Right lobe of liver (tissue), 6 donors: ENCODE measurements around the gene TMEM131L. TPM values are rescaled to one million over a fixed set of nuclear protein-coding genes. Genes with fewer than 3 reads are reported as not detected.

Source experiments
- ATAC-seq, 4 donors: fragments of 200-7000 bp; cut with Tn5 transposase; one replicate each; pipeline ENCODE4 v1.9.1; 2020; ENCODE audit warnings: mild to moderate bottlenecking in 4 of 4, moderate library complexity in 4 of 4
- DNase-seq, 3 donors: peaks; one replicate each; pipeline ENCODE4 v3.0.0-alpha.2; 2020
- H3K27ac ChIP-seq, 3 donors: fragments of 200-600 bp; one replicate each; pipeline ENCODE4 v1.8.0; 2022
- H3K27me3 ChIP-seq, 2 donors: fragments of 200-600 bp; one replicate each; pipeline ENCODE4 v1.8.0; 2022
- H3K36me3 ChIP-seq, 4 donors: fragments of 200-600 bp; sonication (generic) in 1 of 4; one replicate each; pipeline versions ENCODE4 v1.5.1 to v1.8.0; 2017 to 2022; ENCODE audit warnings: control low read depth in 1 of 4
- H3K4me1 ChIP-seq, 4 donors: fragments of 200-600 bp; sonication (generic) in 1 of 4; one replicate each; pipeline versions ENCODE4 v1.5.1 to v1.8.0; 2017 to 2022; ENCODE audit warnings: control low read depth in 1 of 4
- H3K4me3 ChIP-seq, 3 donors: fragments of 200-600 bp; one replicate each; pipeline ENCODE4 v1.8.0; 2022
- H3K9me3 ChIP-seq, 4 donors: fragments of 200-600 bp; sonication (generic) in 1 of 4; one replicate each; pipeline versions ENCODE4 v1.5.1 to v1.8.0; 2017 to 2022; ENCODE audit warnings: control low read depth in 1 of 4
- POLR2A ChIP-seq: fragments of 450-650 bp; IDR thresholded peaks from one replicate; pipeline ENCODE4 v1.6.1; 2017; ENCODE audit warnings: antibody characterized with exemption, mild to moderate bottlenecking
- WGBS: methylation state at CpG from one replicate; pipeline ENCODE4 v1.1.6; 2018; ENCODE audit warnings: low coverage, low lambda C conversion rate; ENCODE audit not compliant: insufficient coverage; ENCODE audit errors: missing lambda C conversion rate; 5-methylcytosine and 5-hydroxymethylcytosine counted together
- intact Hi-C, 2 donors: fragments of 100-400 bp; cut with DNase I; formaldehyde crosslinking; loops; one replicate each; pipeline versions ENCODE4 v1.11.2 to v1.14.1; 2022
- total RNA-seq, 6 experiments: library from RNA; depleted of rRNA in 2 of 6; stranded (reverse); fragments of >200 nt in 2 of 6; fragmentation: NEBNext Ultra II Directional in 3 of 6; extraction: Animal tissue kit (Norgen Biotek cat#: 25700) in 3 of 6; gene quantifications; one replicate each; pipeline versions ENCODE4 v1.1.0 to v1.2.4, GENCODE V29; 2016 to 2023
- TF ChIP-seq, protein P1 (sequence below), 4 donors: fragments of 200-600 bp in 3 of 4; fragments of 450-650 bp in 1 of 4; IDR thresholded peaks; one replicate each; pipeline versions ENCODE4 v1.5.1 to v1.8.0; 2016 to 2022; ENCODE audit warnings: antibody characterized with exemption in 4 of 4, mild to moderate bottlenecking in 2 of 4
- donor health status: DM: no; HTN: yes; CAD: no.
- donor health status: DM: no; HTN: no; CAD: no.
- donor health status: DM: no; HTN: no; CAD: no.
- donor health status: DM: no; HTN: yes; CAD: no.
- donor health status: DM: no; HTN: yes; CAD: no.

The TMEM131L gene
- total RNA-seq, 6 experiments from 2014 or later, result 13.2 to 19.6 (median 14.8) TPM

- WGBS, result 12% methylated on average over 8 of the region's 8 CpGs
Observed at GRCh38 chr4:153518001-153518400, 51.8 kb downstream of the TMEM131L start.

DNA sequence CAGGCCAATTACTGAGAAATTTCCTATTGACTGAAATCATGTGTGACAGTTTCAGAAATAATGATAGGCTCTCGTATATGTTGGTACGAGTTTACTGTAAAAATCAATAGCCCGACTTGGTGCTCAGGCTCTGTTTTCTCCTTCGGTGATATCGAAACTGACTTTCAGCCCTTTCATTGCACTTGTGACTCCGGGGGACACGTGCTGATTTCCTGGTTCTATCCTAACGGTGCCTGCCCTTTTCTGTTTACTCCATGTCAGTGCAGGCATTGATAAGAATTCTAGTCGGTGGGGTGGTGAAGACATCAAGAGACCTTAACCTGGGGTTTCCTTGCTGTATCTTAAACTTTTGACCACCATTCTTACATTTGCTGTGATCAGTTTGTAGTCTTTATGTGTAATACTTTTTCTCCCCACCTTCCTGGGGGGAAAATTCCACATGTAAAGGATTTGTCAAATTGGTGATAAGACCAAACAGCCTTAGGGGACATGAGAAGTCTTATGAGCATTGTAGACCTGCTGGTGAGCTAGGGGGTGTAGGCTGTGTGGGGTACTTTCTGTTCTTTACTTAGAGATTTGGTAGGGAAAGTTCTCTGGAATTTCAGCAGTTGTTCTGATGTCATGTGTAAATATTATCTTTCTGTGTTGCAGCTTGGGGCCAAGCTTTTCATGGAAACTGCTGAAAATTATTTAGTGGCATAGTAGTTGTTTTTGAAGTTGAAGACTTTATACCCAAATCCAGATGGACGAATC, 52.7 kb downstream of the TMEM131L start:
- intact Hi-C loops, result no loop called here
- H3K4me1 ChIP-seq, result peaks cover 0 to 44% (median 14%) of the 10 kb centered on the region in 4 donors
- 22% methylated on average over 10 of the region's 10 CpGs for WGBS
- peak; percentile 57 to 72 (median 64) for DNase-seq
- TF ChIP-seq POLR2A, result no peak
- TF ChIP-seq, protein P1, sequence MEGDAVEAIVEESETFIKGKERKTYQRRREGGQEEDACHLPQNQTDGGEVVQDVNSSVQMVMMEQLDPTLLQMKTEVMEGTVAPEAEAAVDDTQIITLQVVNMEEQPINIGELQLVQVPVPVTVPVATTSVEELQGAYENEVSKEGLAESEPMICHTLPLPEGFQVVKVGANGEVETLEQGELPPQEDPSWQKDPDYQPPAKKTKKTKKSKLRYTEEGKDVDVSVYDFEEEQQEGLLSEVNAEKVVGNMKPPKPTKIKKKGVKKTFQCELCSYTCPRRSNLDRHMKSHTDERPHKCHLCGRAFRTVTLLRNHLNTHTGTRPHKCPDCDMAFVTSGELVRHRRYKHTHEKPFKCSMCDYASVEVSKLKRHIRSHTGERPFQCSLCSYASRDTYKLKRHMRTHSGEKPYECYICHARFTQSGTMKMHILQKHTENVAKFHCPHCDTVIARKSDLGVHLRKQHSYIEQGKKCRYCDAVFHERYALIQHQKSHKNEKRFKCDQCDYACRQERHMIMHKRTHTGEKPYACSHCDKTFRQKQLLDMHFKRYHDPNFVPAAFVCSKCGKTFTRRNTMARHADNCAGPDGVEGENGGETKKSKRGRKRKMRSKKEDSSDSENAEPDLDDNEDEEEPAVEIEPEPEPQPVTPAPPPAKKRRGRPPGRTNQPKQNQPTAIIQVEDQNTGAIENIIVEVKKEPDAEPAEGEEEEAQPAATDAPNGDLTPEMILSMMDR (IDR thresholded peaks at IDR 0.05), result no peak
- H3K9me3 ChIP-seq, result no peaks in the 10 kb centered on the region
- ATAC-seq, result peak; percentile 78 to 84 (median 82)
- peak overlapping the region; percentile 89 to 97 (median 90) for H3K27ac ChIP-seq
- H3K36me3 ChIP-seq, result no peaks in the 10 kb centered on the region
- H3K4me3 ChIP-seq, result peak overlapping the region; percentile 10 to 17 (median 14)
- no peaks in the 10 kb centered on the region for H3K27me3 ChIP-seq

More at GRCh38 chr4:153518001-153518400, 51.8 kb downstream of the TMEM131L start:
- no peak for TF ChIP-seq POLR2A
- TF ChIP-seq, protein P1 (IDR thresholded peaks at IDR 0.05), result no peak
- Histone ChIP-seq H3K4me3 (peak overlapping the region in 1 of 3 donors; percentile 14), H3K4me1 (peaks cover 0 to 37% (median 14%) of the 10 kb centered on the region in 4 donors), H3K36me3 (no peaks in the 10 kb centered on the region), H3K27me3 (no peaks in the 10 kb centered on the region), H3K9me3 (no peaks in the 10 kb centered on the region), H3K27ac (peak overlapping the region; percentile 89 to 97 (median 90))
- ATAC-seq, result peak; percentile 71 to 82 (median 78)
- DNase-seq, result peak; percentile 61 to 83 (median 76)
- intact Hi-C loops, result no loop called here

DNA sequence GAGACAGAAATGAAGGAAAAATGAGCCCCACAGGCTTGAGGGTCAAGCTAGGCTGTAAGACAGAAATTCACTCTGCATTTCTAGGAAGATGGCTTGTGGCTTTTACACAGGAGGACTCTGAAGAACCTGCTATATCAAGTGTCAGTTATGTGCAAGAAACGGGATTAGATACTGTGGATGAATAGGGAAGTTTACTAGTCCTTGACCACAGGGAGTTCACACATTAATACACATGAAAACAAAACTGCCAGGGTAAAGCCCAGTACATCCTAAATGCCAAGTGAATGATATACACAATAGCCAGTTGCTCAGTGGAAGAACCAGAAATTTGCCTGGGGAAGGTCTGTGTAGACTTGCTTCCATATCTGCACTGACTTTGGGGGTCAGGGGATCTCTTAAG, 53.5 kb downstream of the TMEM131L start:
- H3K4me3 ChIP-seq, result no peak overlapping the region
- intact Hi-C loops, result no loop called here
- whole genome bisulfite sequencing, result 0% methylated on average over 1 of the region's 1 CpG
- H3K9me3 ChIP-seq, result no peaks in the 10 kb centered on the region
- ATAC-seq (peak in 2 of 4 donors; percentile 3 to 6), DNase-seq (no peak)
- TF ChIP-seq POLR2A, result no peak
- TF ChIP-seq, protein P1 (IDR thresholded peaks at IDR 0.05), result no peak
- H3K27me3 ChIP-seq, result no peaks in the 10 kb centered on the region
- no peaks in the 10 kb centered on the region for H3K36me3 ChIP-seq
- H3K4me1 ChIP-seq, result peaks cover 0 to 48% (median 14%) of the 10 kb centered on the region in 4 donors
- H3K27ac ChIP-seq, result peak overlapping the region; percentile 89 to 97 (median 90)

DNA sequence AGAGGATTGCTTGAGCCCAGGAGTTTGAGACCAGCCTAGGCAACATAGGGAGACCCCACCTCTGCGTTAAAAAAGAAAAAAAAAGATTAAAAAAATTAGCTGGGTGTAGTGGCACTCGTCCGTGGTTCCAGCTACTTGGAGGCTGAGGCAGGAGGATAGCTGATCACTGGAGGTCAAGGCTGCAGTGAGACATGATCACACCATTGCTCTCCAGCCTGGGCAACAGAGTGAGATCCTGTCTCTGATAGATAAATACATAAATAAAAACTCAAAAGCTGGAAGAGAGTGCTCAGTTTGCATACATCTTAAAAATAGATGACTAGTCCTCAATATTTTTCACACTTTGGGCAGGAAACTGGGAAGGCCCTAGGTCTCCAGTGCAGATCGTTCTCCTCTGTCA, 54.1 kb downstream of the TMEM131L start:
- no peak for ATAC-seq
- TF ChIP-seq, protein P1 (IDR thresholded peaks at IDR 0.05), result no peak
- no peak for TF ChIP-seq POLR2A
- Histone ChIP-seq H3K9me3 (no peaks in the 10 kb centered on the region), H3K4me3 (no peak overlapping the region), H3K4me1 (peaks cover 0 to 48% (median 14%) of the 10 kb centered on the region in 4 donors), H3K36me3 (no peaks in the 10 kb centered on the region), H3K27me3 (no peaks in the 10 kb centered on the region), H3K27ac (peak overlapping the region; percentile 89 to 97 (median 90))
- no peak for DNase-seq
- 81% methylated on average over 4 of the region's 4 CpGs for WGBS
- intact Hi-C loops, result no loop called here
